GM23338 (cell line): ENCODE measurements around the gene CYB5D1. TPM values are rescaled to one million over a fixed set of nuclear protein-coding genes. Genes with fewer than 3 reads are reported as not detected.

Experiments
- ATAC-seq: fragments of 200-7000 bp; cut with Tn5 transposase; 3 replicates; pipeline ENCODE4 v1.9.1; 2020
- DNase-seq: peaks from one replicate; pipeline ENCODE4 v3.0.0-alpha.2; 2015; ENCODE audit warnings: low spot score
- H2AFZ ChIP-seq: fragments of 200-600 bp; sonication (generic); 2 replicates; pipeline ENCODE4 v1.8.0; 2016; ENCODE audit warnings: antibody characterized with exemption, mild to moderate bottlenecking, moderate library complexity
- H3F3A ChIP-seq: fragments of 200-600 bp; sonication (generic); replicated peaks from 2 replicates; pipeline ENCODE4 v1.8.0; 2017; ENCODE audit warnings: antibody characterized with exemption, mixed run types, low read depth
- H3K27ac ChIP-seq: fragments of 200-600 bp; sonication (generic); 2 replicates; pipeline ENCODE4 v1.6.1; 2016; ENCODE audit warnings: low read depth
- H3K27me3 ChIP-seq: fragments of 200-600 bp; sonication (generic); 2 replicates; pipeline ENCODE4 v1.8.0; 2016; ENCODE audit warnings: mild to moderate bottlenecking, mixed run types, moderate library complexity; ENCODE audit not compliant: insufficient read depth
- H3K36me3 ChIP-seq: fragments of 200-600 bp; sonication (generic); 2 replicates; pipeline ENCODE4 v1.8.0; 2016; ENCODE audit warnings: mild to moderate bottlenecking; ENCODE audit not compliant: insufficient read depth
- H3K4me1 ChIP-seq: fragments of 200-600 bp; sonication (generic); 2 replicates; pipeline ENCODE4 v1.8.0; 2016; ENCODE audit warnings: mild to moderate bottlenecking, moderate library complexity; ENCODE audit not compliant: insufficient read depth
- H3K4me2 ChIP-seq: fragments of 200-600 bp; sonication (generic); 2 replicates; pipeline ENCODE4 v1.7.1; 2017; ENCODE audit warnings: mixed run types
- H3K4me3 ChIP-seq: fragments of 200-600 bp; sonication (generic); 2 replicates; pipeline ENCODE4 v1.6.1; 2016; ENCODE audit warnings: mixed run types
- H3K79me2 ChIP-seq: fragments of 200-600 bp; sonication (generic); replicated peaks from 2 replicates; pipeline ENCODE4 v1.8.0; 2017; ENCODE audit warnings: mild to moderate bottlenecking; ENCODE audit not compliant: insufficient read depth
- H3K9me2 ChIP-seq: fragments of 200-600 bp; sonication (generic); 2 replicates; pipeline ENCODE4 v1.8.0; 2017; ENCODE audit not compliant: insufficient read depth
- H4K20me1 ChIP-seq: fragments of 200-600 bp; sonication (generic); replicated peaks from 2 replicates; pipeline ENCODE4 v1.8.0; 2017; ENCODE audit warnings: mild to moderate bottlenecking; ENCODE audit not compliant: insufficient read depth
- H3K27ac Mint-ChIP-seq: 2 replicates; pipeline ENCODE4 v1.8.0; 2020; ENCODE audit warnings: inconsistent platforms, mild to moderate bottlenecking, moderate library complexity, mixed read lengths
- H3K27me3 Mint-ChIP-seq: 3 replicates; pipeline ENCODE4 v1.8.0; 2022; ENCODE audit warnings: low read depth, mild to moderate bottlenecking, moderate library complexity, mixed read lengths, inconsistent platforms; ENCODE audit not compliant: insufficient read depth, poor library complexity
- H3K36me3 Mint-ChIP-seq: 3 replicates; pipeline ENCODE4 v1.8.0; 2021; ENCODE audit warnings: low read depth, mild to moderate bottlenecking, inconsistent platforms, moderate library complexity, mixed read lengths
- H3K4me1 Mint-ChIP-seq: 3 replicates; pipeline ENCODE4 v1.8.0; 2020; ENCODE audit warnings: mild to moderate bottlenecking, inconsistent platforms, mixed read lengths
- H3K4me3 Mint-ChIP-seq: 3 replicates; pipeline ENCODE4 v1.8.0; 2021; ENCODE audit warnings: moderate library complexity, mild to moderate bottlenecking, inconsistent platforms, mixed read lengths
- H3K9me3 Mint-ChIP-seq: 3 replicates; pipeline ENCODE4 v1.8.0; 2020; ENCODE audit warnings: moderate library complexity, mild to moderate bottlenecking, inconsistent platforms, mixed read lengths
- CREB1 ChIP-seq: fragments of 250-450 bp; sonication (Bioruptor Pico); IDR thresholded peaks from 2 replicates; pipeline ENCODE4 v1.5.0; 2020; ENCODE audit warnings: low read depth, mild to moderate bottlenecking, moderate library complexity
- CTCF ChIP-seq, 2 experiments: fragments of 200-600 bp in 1 of 2; sonication (generic) in 1 of 2; conservative IDR thresholded peaks; 2 replicates each; pipeline versions ENCODE4 v1.5.1 to v1.6.1; 2016 to 2017; ENCODE audit warnings: antibody characterized with exemption in 2 of 2, low read depth in 2 of 2, mild to moderate bottlenecking in 2 of 2, moderate library complexity in 1 of 2
- ETS1 ChIP-seq: IDR thresholded peaks from 2 replicates; pipeline ENCODE4 v1.6.1; 2016; ENCODE audit warnings: antibody characterized with exemption
- EZH2 ChIP-seq: fragments of 200-600 bp; sonication (generic); IDR thresholded peaks from one replicate; pipeline ENCODE4 v1.8.0; 2017; ENCODE audit warnings: antibody characterized with exemption, mild to moderate bottlenecking, low read depth; ENCODE audit not compliant: unreplicated experiment
- EZH2phosphoT487 ChIP-seq: fragments of 200-600 bp; sonication (generic); IDR thresholded peaks from one replicate; pipeline ENCODE4 v1.8.1; 2018; ENCODE audit warnings: antibody characterized with exemption; ENCODE audit not compliant: unreplicated experiment
- JUNB ChIP-seq: IDR thresholded peaks from one replicate; pipeline ENCODE4 v1.6.1; 2016; ENCODE audit warnings: antibody characterized with exemption; ENCODE audit not compliant: unreplicated experiment
- NANOG ChIP-seq: IDR thresholded peaks from 2 replicates; pipeline ENCODE4 v1.6.1; 2016; ENCODE audit warnings: antibody characterized with exemption, borderline replicate concordance
- POLR2AphosphoS5 ChIP-seq: IDR thresholded peaks from 2 replicates; pipeline ENCODE4 v1.6.1; 2016; ENCODE audit warnings: antibody characterized with exemption, low read depth
- REST ChIP-seq: IDR thresholded peaks from one replicate; pipeline ENCODE4 v1.6.1; 2018; ENCODE audit warnings: antibody characterized with exemption; ENCODE audit not compliant: unreplicated experiment
- STAT1 ChIP-seq: IDR thresholded peaks from one replicate; pipeline ENCODE4 v1.6.1; 2016; ENCODE audit warnings: antibody characterized with exemption; ENCODE audit not compliant: unreplicated experiment
- ZNF114 ChIP-seq: fragments of 250-450 bp; sonication (Bioruptor Pico); IDR thresholded peaks from 2 replicates; pipeline ENCODE4 v1.5.0; 2020; ENCODE audit warnings: mild to moderate bottlenecking, moderate library complexity
- ZNF331 ChIP-seq: fragments of 250-450 bp; sonication (Bioruptor Pico); IDR thresholded peaks from 2 replicates; pipeline ENCODE4 v1.5.0; 2020; ENCODE audit warnings: low read depth, mild to moderate bottlenecking, moderate library complexity
- ZNF462 ChIP-seq: fragments of 250-450 bp; sonication (Bioruptor Pico); IDR thresholded peaks from 2 replicates; pipeline ENCODE4 v1.5.0; 2020; ENCODE audit warnings: mild to moderate bottlenecking, moderate library complexity
- polyA plus RNA-seq: library from polyadenylated mRNA; unstranded; fragments of >200 nt; fragmentation: Nextera tagmentation; extraction: Ambion mirVana; gene quantifications from 2 replicates; pipeline ENCODE4 v1.2.1, GENCODE V29; 2016
- total RNA-seq: library from RNA; depleted of rRNA; stranded (reverse); fragments of >200 nt; shearing (Covaris generic); gene quantifications from 2 replicates; pipeline ENCODE4 v1.2.3, GENCODE V29; 2014

The CYB5D1 gene
- total and polyA plus RNA-seq, 2 experiments from 2014 or later, result 3.5 to 8.4 TPM

- H3K4me1 ChIP-seq, result no peaks in the 10 kb centered on the region
- H3K27me3 ChIP-seq, result no peaks in the 10 kb centered on the region
- no peak overlapping the region for H2AFZ ChIP-seq
- Mint-ChIP-seq H3K4me1 (no peaks in the 10 kb centered on the region; the same call in 2 of the 3 replicates), H3K27me3 (peaks cover 17% of the 10 kb centered on the region), H3K4me3 (no peak overlapping the region; the same call in 2 of the 3 replicates), H3K27ac (no peak overlapping the region), H3K9me3 (no peaks in the 10 kb centered on the region), H3K36me3 (no peaks in the 10 kb centered on the region; the same call in 2 of the 3 replicates)
- no peak overlapping the region for H3K4me3 ChIP-seq
- H3K27ac ChIP-seq, result no peak overlapping the region
- H4K20me1 ChIP-seq, result no peaks in the 10 kb centered on the region
- ATAC-seq (no peak), DNase-seq (no peak)
- no peak overlapping the region for H3K4me2 ChIP-seq
- TF ChIP-seq ZNF114 (no peak), EZH2 (no peak), STAT1 (no peak), ZNF462 (CRISPR knock-in tag) (no peak), ZNF331 (CRISPR knock-in tag) (no peak), REST (no peak), JUNB (no peak), CTCF (conservative IDR thresholded peaks at IDR 0.05; ENCODE audit: low read depth in 2 of 2) (no peak), CREB1 (CRISPR knock-in tag) (no peak), NANOG (no peak), POLR2AphosphoS5 (no peak), EZH2phosphoT487 (no peak), ETS1 (no peak)
- no peaks in the 10 kb centered on the region for H3K79me2 ChIP-seq
- H3K36me3 ChIP-seq, result no peaks in the 10 kb centered on the region
- no peaks in the 10 kb centered on the region for H3K9me2 ChIP-seq
- no peaks in the 10 kb centered on the region for H3F3A ChIP-seq
Observed at GRCh38 chr17:7816926-7817642, 40.7 kb upstream of the CYB5D1 start.
